Suppressor macrophage treated with lipopolysaccharide for 1 hour (primary cell): ENCODE results near the gene PIGQ.
A peak's percentile ranks its signal among the peaks of the same experiment; 100 is the strongest.

Source experiments
- DNase-seq, 3 donors: peaks; one replicate each; pipeline ENCODE4 v3.0.0-alpha.2; 2020 to 2022

Gene PIGQ

GRCh38 chr16:569445-570254 is at the start of gene PIGQ:
Gene PIGQ (plus strand): TSS chr16:569968. CDS start chr16:574075, 4,107 bp downstream.
- peak; percentile 75 to 90 (median 80) for DNase-seq

- DNase-seq, result no peak
Observed at GRCh38 chr16:520847-521246, 48.9 kb upstream of the PIGQ start.

- DNase-seq, result no peak
Observed at GRCh38 chr16:521381-522210, 48.2 kb upstream of the PIGQ start.

GRCh38 chr16:522320-523096 is 47.3 kb upstream of the PIGQ start:
- no peak for DNase-seq

- no peak for DNase-seq
Observed at GRCh38 chr16:523097-523741, 46.5 kb upstream of the PIGQ start.

- DNase-seq, result no peak
Observed at GRCh38 chr16:524274-525040, 45.3 kb upstream of the PIGQ start.

GRCh38 chr16:525123-525519 is 44.6 kb upstream of the PIGQ start:
- no peak for DNase-seq

- peak; percentile 48 to 65 (median 59) for DNase-seq
Observed at GRCh38 chr16:525520-526180, 44.1 kb upstream of the PIGQ start.

GRCh38 chr16:526181-527014 is 43.4 kb upstream of the PIGQ start:
- peak in 2 of 3 donors; percentile 15 to 22 for DNase-seq

- peak; percentile 89 to 97 (median 95) for DNase-seq
Observed at GRCh38 chr16:527015-527903, 42.5 kb upstream of the PIGQ start, which contains the start of gene CAPN15. Gene CAPN15 (plus strand): TSS chr16:527712. CDS start chr16:546839, 19,127 bp downstream.

GRCh38 chr16:528111-529011 is 41.4 kb upstream of the PIGQ start:
- peak; percentile 88 to 91 (median 91) for DNase-seq

GRCh38 chr16:529012-529575 is 40.7 kb upstream of the PIGQ start:
- DNase-seq, result no peak

- no peak for DNase-seq
Observed at GRCh38 chr16:530111-530817, 39.5 kb upstream of the PIGQ start.

GRCh38 chr16:531494-532125 is 38.2 kb upstream of the PIGQ start:
- DNase-seq, result no peak

- DNase-seq, result no peak
Observed at GRCh38 chr16:533391-534123, 36.2 kb upstream of the PIGQ start.

- no peak for DNase-seq
Observed at GRCh38 chr16:534135-534534, 35.6 kb upstream of the PIGQ start.
